HEK293T (cell line): ENCODE measurements around the gene PKP1.

Source experiments
- CTCF ChIA-PET: fragments of 350-600 bp; formaldehyde crosslinking; extraction: SDS; loops from one replicate; lab custom pipeline; 2021; ENCODE audit warnings: antibody characterized with exemption, inconsistent platforms; lab: Yijun Ruan, JAX
- POLR2A ChIA-PET: fragments of 350-600 bp; formaldehyde crosslinking; extraction: SDS; loops from one replicate; lab custom pipeline; 2020; ENCODE audit warnings: antibody characterized with exemption, inconsistent platforms; lab: Yijun Ruan, JAX
- DNase-seq: peaks from one replicate; pipeline ENCODE4 v3.0.0; 2012; ENCODE audit warnings: mixed read lengths; ENCODE audit errors: extremely low spot score
- ARNT ChIP-seq: fragments of 450-650 bp; IDR thresholded peaks from 2 replicates; pipeline ENCODE4 v1.6.1; 2017; ENCODE audit warnings: mild to moderate bottlenecking
- BHLHE40 ChIP-seq: fragments of 450-650 bp; IDR thresholded peaks from 2 replicates; pipeline ENCODE4 v1.6.1; 2016; ENCODE audit warnings: mild to moderate bottlenecking, moderate library complexity, borderline replicate concordance
- CTBP1 ChIP-seq: fragments of 450-650 bp; IDR thresholded peaks from 2 replicates; pipeline ENCODE4 v1.6.1; 2016; ENCODE audit warnings: borderline replicate concordance
- ELF4 ChIP-seq: fragments of 450-650 bp; IDR thresholded peaks from 2 replicates; pipeline ENCODE4 v1.6.1; 2017; ENCODE audit warnings: antibody characterized with exemption
- FOXA1 ChIP-seq: fragments of 450-650 bp; IDR thresholded peaks from 2 replicates; pipeline ENCODE4 v1.6.1; 2016; ENCODE audit warnings: mild to moderate bottlenecking
- FOXK2 ChIP-seq: fragments of 450-650 bp; IDR thresholded peaks from 2 replicates; pipeline ENCODE4 v1.6.1; 2016; ENCODE audit warnings: mild to moderate bottlenecking
- FOXM1 ChIP-seq: fragments of 450-650 bp; IDR thresholded peaks from 2 replicates; pipeline ENCODE4 v1.6.1; 2017; ENCODE audit warnings: mild to moderate bottlenecking, borderline replicate concordance
- HDGF ChIP-seq: fragments of 450-650 bp; IDR thresholded peaks from 2 replicates; pipeline ENCODE4 v1.6.1; 2017; ENCODE audit warnings: antibody characterized with exemption, borderline replicate concordance
- L3MBTL2 ChIP-seq: fragments of 450-650 bp; conservative IDR thresholded peaks from 2 replicates; pipeline ENCODE4 v1.6.1; 2016; ENCODE audit warnings: mild to moderate bottlenecking
- LEF1 ChIP-seq: fragments of 450-650 bp; IDR thresholded peaks from 2 replicates; pipeline ENCODE4 v1.6.1; 2017; ENCODE audit warnings: mild to moderate bottlenecking, borderline replicate concordance
- NFRKB ChIP-seq: fragments of 450-650 bp; IDR thresholded peaks from 2 replicates; pipeline ENCODE4 v1.6.1; 2016; ENCODE audit warnings: mild to moderate bottlenecking, moderate library complexity
- SP1 ChIP-seq: fragments of 450-650 bp; IDR thresholded peaks from 2 replicates; pipeline ENCODE4 v1.6.1; 2017
- SUZ12 ChIP-seq: fragments of 450-650 bp; IDR thresholded peaks from 2 replicates; pipeline ENCODE4 v1.6.1; 2016; ENCODE audit warnings: mild to moderate bottlenecking
- TARDBP ChIP-seq: fragments of 450-650 bp; IDR thresholded peaks from 2 replicates; pipeline ENCODE4 v1.6.1; 2016
- ZNF384 ChIP-seq: fragments of 450-650 bp; IDR thresholded peaks from 2 replicates; pipeline ENCODE4 v1.6.1; 2016
- TF ChIP-seq, protein P1 (sequence below): fragments of 450-650 bp; IDR thresholded peaks from 2 replicates; pipeline ENCODE4 v1.6.1; 2016

The PKP1 gene

DNA sequence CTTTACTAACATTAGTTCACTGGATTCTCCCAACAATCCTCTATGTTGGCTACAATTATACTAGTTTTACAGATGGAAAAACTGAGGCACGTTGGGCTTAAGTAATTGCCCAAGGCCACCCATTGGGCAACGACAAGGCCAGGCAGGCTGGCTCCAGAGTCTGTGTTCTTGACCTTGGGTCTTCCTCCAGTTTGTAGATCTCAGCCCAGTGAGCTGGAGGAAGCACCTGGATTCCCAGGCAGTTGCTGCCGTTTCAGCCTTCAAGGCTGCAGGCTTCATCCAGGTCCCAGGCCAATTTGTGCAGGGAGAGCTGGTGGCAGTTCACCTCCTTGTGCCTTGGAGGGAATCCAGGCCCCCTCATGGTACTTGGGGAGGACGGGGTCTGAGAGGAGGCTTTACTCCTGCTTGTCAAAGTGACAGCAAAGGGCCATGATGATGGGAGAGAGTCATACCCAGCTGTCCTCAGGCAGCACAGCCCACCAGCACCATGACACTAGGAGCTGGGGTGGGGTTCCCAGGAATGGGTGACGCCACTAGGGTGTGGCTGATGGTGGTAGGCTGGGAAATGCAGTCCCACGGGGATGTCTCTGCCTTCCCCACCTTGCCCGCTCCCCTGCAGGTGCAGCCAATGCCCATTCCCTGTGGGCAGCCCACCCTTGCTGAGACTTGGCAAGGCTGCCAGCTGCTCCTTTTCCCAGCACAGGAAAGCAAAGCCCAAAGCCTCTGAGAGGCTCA, 27.1 kb downstream of the PKP1 start:
- CTCF ChIA-PET, result interaction anchor here (0.7 to 1.9 kb wide), 2 partner anchors 38 to 44 kb away, joined by 3 to 4 read pairs; no protein-coding TSS in a partner anchor
- DNase-seq, result no peak
- POLR2A ChIA-PET, result no interaction called here
- TF ChIP-seq ARNT, result no peak
- no peak for TF ChIP-seq CTBP1
- no peak for TF ChIP-seq ZNF384
- no peak for TF ChIP-seq ELF4
- TF ChIP-seq, protein P1, sequence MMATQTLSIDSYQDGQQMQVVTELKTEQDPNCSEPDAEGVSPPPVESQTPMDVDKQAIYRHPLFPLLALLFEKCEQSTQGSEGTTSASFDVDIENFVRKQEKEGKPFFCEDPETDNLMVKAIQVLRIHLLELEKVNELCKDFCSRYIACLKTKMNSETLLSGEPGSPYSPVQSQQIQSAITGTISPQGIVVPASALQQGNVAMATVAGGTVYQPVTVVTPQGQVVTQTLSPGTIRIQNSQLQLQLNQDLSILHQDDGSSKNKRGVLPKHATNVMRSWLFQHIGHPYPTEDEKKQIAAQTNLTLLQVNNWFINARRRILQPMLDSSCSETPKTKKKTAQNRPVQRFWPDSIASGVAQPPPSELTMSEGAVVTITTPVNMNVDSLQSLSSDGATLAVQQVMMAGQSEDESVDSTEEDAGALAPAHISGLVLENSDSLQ, result no peak
- TF ChIP-seq L3MBTL2, result no peak
- no peak for TF ChIP-seq NFRKB
- TF ChIP-seq LEF1, result no peak

DNA sequence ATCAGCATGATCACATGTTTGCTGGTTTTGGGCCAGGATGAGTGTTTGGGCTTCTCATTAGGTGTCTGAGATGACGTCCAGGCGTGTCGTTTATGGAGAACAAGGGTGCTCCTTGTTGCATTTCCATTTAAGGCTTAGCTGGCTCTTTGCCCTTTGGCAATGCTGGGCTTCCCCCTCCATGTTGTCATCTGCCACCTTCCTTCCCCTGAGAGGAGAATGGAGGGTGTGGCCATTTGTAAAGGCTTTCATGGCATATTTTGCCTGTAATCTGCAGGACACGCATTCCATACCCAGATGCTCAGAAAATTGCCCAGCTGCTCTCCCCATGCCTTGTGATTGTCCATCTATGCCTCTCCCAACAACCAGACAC, 27.7 kb downstream of the PKP1 start:
- POLR2A ChIA-PET, result no interaction called here
- CTCF ChIA-PET, result interaction anchor here (0.7 to 1.9 kb wide), 2 partner anchors 37 to 44 kb away, joined by 3 to 4 read pairs; no protein-coding TSS in a partner anchor
- TF ChIP-seq TARDBP (no peak), L3MBTL2 (no peak), SUZ12 (no peak), FOXM1 (no peak), SP1 (no peak), ZNF384 (no peak)
- DNase-seq, result no peak

DNA sequence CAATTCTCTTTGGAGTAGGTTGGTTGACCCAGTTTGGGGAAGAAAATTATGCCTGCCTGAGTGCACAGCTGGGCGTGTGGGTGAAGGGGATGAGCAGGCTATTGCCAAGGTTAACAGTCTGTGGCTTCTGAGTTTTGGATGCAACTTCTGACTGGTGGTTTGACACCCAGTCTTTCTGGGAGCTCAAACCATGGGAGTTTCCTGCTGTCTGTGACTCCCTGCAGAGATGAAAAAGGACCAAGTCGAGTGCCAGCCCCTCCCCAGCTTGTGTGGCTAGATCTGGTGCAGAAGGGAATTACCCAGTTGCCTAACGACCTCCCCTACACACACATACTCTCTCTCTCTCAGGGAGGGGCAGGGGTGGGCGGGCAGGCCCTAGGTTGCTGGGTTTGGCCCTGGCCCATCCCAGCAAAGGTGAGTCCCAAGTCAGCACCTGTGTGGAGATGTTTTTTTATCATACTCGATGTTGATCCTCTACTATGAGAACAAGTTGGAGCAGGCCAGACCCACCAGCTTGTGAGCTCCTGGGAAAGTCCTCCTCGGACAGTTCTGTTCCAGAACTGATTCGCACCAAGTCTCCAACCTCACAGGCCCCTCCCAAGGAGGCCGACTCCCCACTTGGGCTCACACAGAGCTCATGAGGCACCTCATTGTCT, 28.2 kb downstream of the PKP1 start:
- TF ChIP-seq SUZ12 (no peak), FOXM1 (no peak), SP1 (no peak), LEF1 (no peak), HDGF (no peak), FOXA1 (no peak), NFRKB (no peak), BHLHE40 (no peak), CTBP1 (no peak), ELF4 (no peak)
- TF ChIP-seq, protein P1, result no peak
- DNase-seq, result no peak
- POLR2A ChIA-PET, result no interaction called here
- CTCF ChIA-PET, result interaction anchor here (0.7 to 1.9 kb wide), 2 partner anchors 36 to 43 kb away, joined by 3 to 4 read pairs; no protein-coding TSS in a partner anchor

DNA sequence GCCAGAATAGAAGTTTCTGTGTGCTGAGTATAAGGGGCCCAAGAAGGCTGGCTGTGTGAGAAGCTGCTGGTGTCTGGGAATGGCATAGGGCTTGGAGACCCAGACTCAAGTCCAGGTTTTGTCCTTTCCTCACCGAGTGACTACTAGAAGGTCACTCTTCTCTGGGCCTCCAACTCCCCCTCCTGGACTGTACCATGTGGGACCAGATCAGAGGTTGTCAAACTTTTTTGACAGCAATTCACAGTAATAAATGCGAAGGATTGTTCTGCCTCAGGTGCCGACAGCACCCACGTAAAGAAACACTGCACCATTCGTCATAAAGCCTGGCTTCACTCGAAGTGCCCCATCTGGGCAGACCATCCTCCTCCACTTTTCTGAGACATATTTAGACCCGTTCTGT, 29.0 kb downstream of the PKP1 start:
- ChIA-PET POLR2A (no interaction called here), CTCF (no interaction called here)
- no peak for DNase-seq
- TF ChIP-seq FOXA1, result no peak
- no peak for TF ChIP-seq HDGF
- no peak for TF ChIP-seq FOXM1
- TF ChIP-seq FOXK2, result no peak
- no peak for TF ChIP-seq L3MBTL2
- no peak for TF ChIP-seq LEF1
- no peak for TF ChIP-seq SUZ12
- no peak for TF ChIP-seq ZNF384
- TF ChIP-seq BHLHE40, result no peak
- TF ChIP-seq ELF4, result no peak
- TF ChIP-seq ARNT, result no peak
- no peak for TF ChIP-seq TARDBP

DNA sequence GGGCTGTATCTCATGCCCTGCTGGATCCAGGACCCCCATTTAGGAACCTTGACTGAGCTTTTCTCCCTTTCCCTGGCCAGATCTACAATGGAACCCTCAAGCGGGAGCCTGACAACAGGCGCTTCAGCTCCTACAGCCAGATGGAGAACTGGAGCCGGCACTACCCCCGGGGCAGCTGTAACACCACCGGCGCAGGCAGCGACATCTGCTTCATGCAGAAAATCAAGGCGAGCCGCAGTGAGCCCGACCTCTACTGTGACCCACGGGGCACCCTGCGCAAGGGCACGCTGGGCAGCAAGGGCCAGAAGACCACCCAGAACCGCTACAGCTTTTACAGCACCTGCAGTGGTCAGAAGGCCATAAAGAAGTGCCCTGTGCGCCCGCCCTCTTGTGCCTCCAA, 29.8 kb downstream of the PKP1 start:
- TF ChIP-seq CTBP1, result no peak
- no peak for TF ChIP-seq TARDBP
- ChIA-PET POLR2A (no interaction called here), CTCF (interaction anchor here (1.0 kb wide), 1 partner anchor 59 kb away, joined by 3 read pairs; no protein-coding TSS in a partner anchor)
- no peak for DNase-seq

DNA sequence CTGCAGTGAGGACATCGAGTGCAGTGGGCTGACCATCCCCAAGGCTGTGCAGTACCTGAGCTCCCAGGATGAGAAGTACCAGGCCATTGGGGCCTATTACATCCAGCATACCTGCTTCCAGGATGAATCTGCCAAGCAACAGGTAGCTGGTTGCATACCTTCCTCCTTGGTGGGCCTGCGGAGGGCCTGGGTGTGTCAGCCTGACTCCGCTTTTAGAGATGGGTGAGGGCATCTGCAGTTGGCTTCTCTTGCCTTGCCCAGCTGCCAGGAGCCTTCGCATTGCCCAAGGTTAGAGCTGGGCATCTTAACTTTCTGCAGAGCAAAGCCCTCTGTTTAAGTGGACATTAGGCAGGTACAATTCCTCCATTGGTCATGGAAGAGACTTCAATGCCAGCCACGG, 33.2 kb downstream of the PKP1 start:
- no peak for DNase-seq
- no peak for TF ChIP-seq FOXM1
- TF ChIP-seq CTBP1, result no peak
- TF ChIP-seq SUZ12, result no peak
- TF ChIP-seq HDGF, result no peak
- TF ChIP-seq, protein P1, result no peak
- TF ChIP-seq SP1, result no peak
- no peak for TF ChIP-seq FOXK2
- TF ChIP-seq ELF4, result no peak
- CTCF ChIA-PET, result interaction anchor here (0.8 kb wide), 1 partner anchor 62 kb away, joined by 3 read pairs; no protein-coding TSS in a partner anchor
- POLR2A ChIA-PET, result no interaction called here
